Heart right ventricle (tissue), 16 donors: Measurements from ENCODE around the gene FCHSD2. TPM values are rescaled to one million over a fixed set of nuclear protein-coding genes. Genes with fewer than 3 reads are reported as not detected.

Experiments used
- ATAC-seq, 8 donors: fragments of 200-7000 bp; cut with Tn5 transposase; one replicate each; pipeline ENCODE4 v1.9.1; 2020; ENCODE audit warnings: mild to moderate bottlenecking in 8 of 8, moderate library complexity in 8 of 8, moderate number of reproducible peaks in 1 of 8
- DNase-seq, 2 donors: peaks; one replicate each; pipeline ENCODE4 v3.0.0-alpha.2; 2020
- H3K27ac ChIP-seq, 10 donors: fragments of 200-600 bp; sonication (generic) in 2 of 10; one replicate each; pipeline versions ENCODE4 v1.5.0 to v1.8.0; 2020 to 2022; ENCODE audit warnings: mild to moderate bottlenecking in 3 of 10
- H3K27me3 ChIP-seq, 7 donors: fragments of 200-600 bp; one replicate each; pipeline ENCODE4 v1.8.0; 2021 to 2022; ENCODE audit warnings: mild to moderate bottlenecking in 2 of 7
- H3K36me3 ChIP-seq, 9 donors: fragments of 200-600 bp; sonication (generic) in 1 of 9; one replicate each; pipeline versions ENCODE4 v1.5.0 to v1.8.0; 2020 to 2022; ENCODE audit warnings: mild to moderate bottlenecking in 2 of 9
- H3K4me1 ChIP-seq, 9 donors: fragments of 200-600 bp; sonication (generic) in 1 of 9; one replicate each; pipeline versions ENCODE4 v1.5.0 to v1.8.0; 2020 to 2022; ENCODE audit warnings: mild to moderate bottlenecking in 4 of 9
- H3K4me3 ChIP-seq, 10 donors: fragments of 200-600 bp; sonication (generic) in 2 of 10; one replicate each; pipeline versions ENCODE4 v1.5.0 to v1.8.0; 2020 to 2022; ENCODE audit warnings: mild to moderate bottlenecking in 7 of 10, moderate library complexity in 2 of 10
- H3K9me3 ChIP-seq, 11 donors: fragments of 200-600 bp in 10 of 11; sonication (generic) in 2 of 11; one replicate each; pipeline versions ENCODE4 v1.5.0 to v1.8.0; 2013 to 2022; ENCODE audit warnings: mild to moderate bottlenecking in 2 of 11, control low read depth in 1 of 11, moderate library complexity in 1 of 11
- WGBS, 2 donors: extraction: QIAGEN DNeasy Blood & Tissue Kit; methylation state at CpG; one replicate each; pipeline ENCODE4 v1.1.7; 2013; ENCODE audit warnings: inconsistent platforms in 1 of 2; 5-methylcytosine and 5-hydroxymethylcytosine counted together
- intact Hi-C, 10 donors: fragments of 100-400 bp; cut with DNase I; formaldehyde crosslinking; loops; one replicate each; pipeline versions ENCODE4 v1.11.1 to v1.14.2; 2022
- polyA plus RNA-seq, 2 donors: library from polyadenylated mRNA; stranded (reverse); fragments of 200-250 nt; gene quantifications; one replicate each; pipeline ENCODE4 v1.2.3, GENCODE V29; 2013
- total RNA-seq, 10 donors: library from RNA; stranded (reverse); fragmentation: NEBNext Ultra II Directional in 3 of 10; extraction: Animal tissue kit (Norgen Biotek cat#: 25700) in 3 of 10; gene quantifications; one replicate each; pipeline versions ENCODE4 v1.2.1 to v1.2.4, GENCODE V29; 2021 to 2023
- TF ChIP-seq, protein P1 (sequence below), 9 donors: fragments of 200-600 bp; sonication (generic) in 2 of 9; IDR thresholded peaks; one replicate each; pipeline versions ENCODE4 v1.5.0 to v1.8.0; 2021 to 2022; ENCODE audit warnings: antibody characterized with exemption in 9 of 9, mild to moderate bottlenecking in 5 of 9, moderate library complexity in 1 of 9
- donor health status: Arrhythmogenic right ventricular cardiomyopathy.
- donor health status: ischemic (EF 13 %, LVEDD 7.1; RV severe dilation, severe dysfunction).
- donor health status: healthy with polysubstance abuse.
- donor health status: DM: no; HTN: yes; CAD: no.
- donor health status: DM: no; HTN: no; CAD: no.
- donor health status: ischemic (EF 25% LVEDD 6.9; RV normal size, moderate dysfunction).
- donor health status: ischemic (EF 25% LVEDD 5.7; RV mildly dilated, moderate dysfunction).
- donor health status: healthy.
- donor health status: DM: yes; HTN: yes; CAD: no.
- donor health status: Ischemic cardiomyopathy.
- donor health status: ischemic (EF 35%, LVEDD 5.7; RV mildly dilated, moderate dysfunction).
- donor health status: nonischemic (EF 11% LVEDD 7.7; RV severe dilation, severe dysfunction).
- donor health status: DM: yes; HTN: yes; CAD: no.
- donor health status: PGD.
- donor health status: ischemic (EF 29% LVEDD 5.4; RV normal size, mild dysfunction).
- donor health status: nonischemic (EF 23%, LVEDD 6.1; RV moderate dilation, normal function).

The FCHSD2 gene
- total and polyA plus RNA-seq, 12 donors, result 16.1 to 48.4 (median 37.5) TPM

DNA sequence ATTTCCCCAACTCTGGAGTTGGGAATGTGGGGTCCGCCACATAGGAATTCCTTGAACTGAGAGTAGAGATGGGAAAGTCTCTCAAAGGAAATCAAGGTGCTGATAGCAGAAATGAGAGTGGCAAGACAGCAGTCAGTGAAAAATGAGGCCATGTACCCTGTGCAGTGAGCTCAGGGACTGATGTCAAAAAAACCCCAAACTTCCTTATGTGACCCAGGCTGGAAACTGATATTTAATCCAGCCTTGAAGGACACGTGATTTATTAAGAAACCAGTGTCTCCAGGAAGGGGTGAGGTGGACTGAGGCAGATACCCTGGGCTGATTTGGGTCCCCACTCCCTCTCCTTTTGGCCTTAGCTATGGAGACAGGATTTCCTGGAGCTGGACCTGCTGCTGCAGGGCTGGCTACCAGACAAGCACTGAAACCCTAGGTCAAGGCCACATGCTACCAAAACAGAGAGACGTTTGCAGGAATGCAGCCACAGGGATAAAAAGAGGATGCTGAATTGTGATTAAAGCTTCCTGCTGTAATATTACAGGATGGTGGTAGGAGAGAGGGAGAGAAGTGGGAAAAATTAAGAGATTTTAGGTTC lies 25.3 kb upstream of the FCHSD2 start:
- H3K4me1 ChIP-seq, result peaks cover 0 to 73% (median 47%) of the 10 kb centered on the region in 9 donors
- no peaks in the 10 kb centered on the region for H3K9me3 ChIP-seq
- intact Hi-C loops, result no loop called here
- 54% methylated on average over 3 of the region's 3 CpGs for WGBS, 2 donors
- ATAC-seq (peak in 7 of 8 donors; percentile 23 to 74 (median 59)), DNase-seq (peak in 1 of 2 donors; percentile 27)
- H3K4me3 ChIP-seq, result no peak overlapping the region
- no peaks in the 10 kb centered on the region for H3K27me3 ChIP-seq
- peak overlapping the region in 7 of 10 donors; percentile 5 to 75 (median 33) for H3K27ac ChIP-seq
- no peaks in the 10 kb centered on the region for H3K36me3 ChIP-seq
- TF ChIP-seq, protein P1, sequence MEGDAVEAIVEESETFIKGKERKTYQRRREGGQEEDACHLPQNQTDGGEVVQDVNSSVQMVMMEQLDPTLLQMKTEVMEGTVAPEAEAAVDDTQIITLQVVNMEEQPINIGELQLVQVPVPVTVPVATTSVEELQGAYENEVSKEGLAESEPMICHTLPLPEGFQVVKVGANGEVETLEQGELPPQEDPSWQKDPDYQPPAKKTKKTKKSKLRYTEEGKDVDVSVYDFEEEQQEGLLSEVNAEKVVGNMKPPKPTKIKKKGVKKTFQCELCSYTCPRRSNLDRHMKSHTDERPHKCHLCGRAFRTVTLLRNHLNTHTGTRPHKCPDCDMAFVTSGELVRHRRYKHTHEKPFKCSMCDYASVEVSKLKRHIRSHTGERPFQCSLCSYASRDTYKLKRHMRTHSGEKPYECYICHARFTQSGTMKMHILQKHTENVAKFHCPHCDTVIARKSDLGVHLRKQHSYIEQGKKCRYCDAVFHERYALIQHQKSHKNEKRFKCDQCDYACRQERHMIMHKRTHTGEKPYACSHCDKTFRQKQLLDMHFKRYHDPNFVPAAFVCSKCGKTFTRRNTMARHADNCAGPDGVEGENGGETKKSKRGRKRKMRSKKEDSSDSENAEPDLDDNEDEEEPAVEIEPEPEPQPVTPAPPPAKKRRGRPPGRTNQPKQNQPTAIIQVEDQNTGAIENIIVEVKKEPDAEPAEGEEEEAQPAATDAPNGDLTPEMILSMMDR (IDR thresholded peaks at IDR 0.05), result no peak

DNA sequence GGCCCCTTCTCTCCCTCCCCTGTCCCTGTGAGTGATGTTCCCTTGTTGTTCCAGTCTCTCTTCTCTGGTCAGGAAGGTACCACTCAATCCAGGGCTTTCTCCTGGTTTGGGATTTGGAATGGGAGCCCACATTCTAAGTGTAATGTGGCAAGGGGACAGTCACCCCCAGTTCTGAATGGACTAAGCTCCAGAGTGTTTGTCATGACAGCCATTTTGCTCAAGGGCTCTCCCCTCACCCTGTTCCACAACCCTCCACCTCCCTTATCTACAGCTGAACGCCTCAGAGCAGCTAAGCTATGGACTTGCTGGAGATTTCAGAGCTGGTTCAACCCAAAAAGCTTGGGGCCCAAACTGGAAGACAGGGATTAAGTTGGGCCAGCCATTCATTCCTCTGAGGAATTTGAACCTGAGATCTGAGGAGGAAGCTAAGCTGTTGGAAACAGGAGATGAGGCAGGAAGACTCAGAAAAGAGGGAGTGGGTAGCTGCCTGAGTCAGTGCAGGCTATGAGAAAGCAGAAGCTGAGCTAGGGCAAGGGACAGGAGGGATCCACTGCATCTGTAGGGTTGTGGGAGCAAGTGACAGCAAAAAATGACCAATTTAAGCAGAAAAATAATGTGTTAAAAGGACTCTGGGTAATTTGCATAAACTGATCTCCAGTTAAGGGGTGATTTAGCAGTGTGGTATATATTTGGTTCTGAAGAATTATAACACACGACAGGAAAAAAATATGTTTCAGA lies 22.9 kb upstream of the FCHSD2 start:
- Histone ChIP-seq H3K36me3 (no peaks in the 10 kb centered on the region), H3K9me3 (no peaks in the 10 kb centered on the region), H3K4me3 (no peak overlapping the region), H3K27ac (peak overlapping the region in 1 of 10 donors; percentile 13), H3K4me1 (peaks cover 0 to 56% (median 37%) of the 10 kb centered on the region in 9 donors), H3K27me3 (no peaks in the 10 kb centered on the region)
- TF ChIP-seq, protein P1 (IDR thresholded peaks at IDR 0.05), result no peak
- intact Hi-C loops, result no loop called here
- ATAC-seq (no peak), DNase-seq (no peak)
- WGBS, 2 donors, result 84 to 89% methylated on average over 2 of the region's 2 CpGs

DNA sequence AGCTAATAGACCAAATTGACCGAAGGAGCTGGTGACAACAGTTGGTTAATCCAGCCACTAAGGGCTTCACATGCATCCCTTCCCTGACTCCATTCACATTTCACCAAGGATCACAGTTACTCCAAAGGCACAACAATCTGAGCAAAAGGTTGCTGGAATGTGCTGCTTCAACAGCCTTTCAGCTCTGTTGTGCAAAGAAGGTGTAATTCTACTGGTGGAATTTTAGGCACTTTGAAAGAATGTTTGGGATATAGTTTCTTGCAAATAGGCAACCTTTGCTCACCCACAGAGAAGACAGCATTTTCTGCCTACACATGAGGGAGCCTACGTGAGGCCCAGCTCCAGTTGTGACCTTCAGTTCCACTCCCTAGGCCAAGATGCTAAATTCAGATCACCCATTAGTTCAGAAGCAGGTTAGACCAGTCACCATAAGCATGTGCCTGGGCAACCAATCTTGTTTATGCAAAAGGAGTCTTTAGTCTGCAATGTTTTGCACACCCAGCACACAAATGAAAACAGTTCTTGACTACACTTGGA lies 21.6 kb upstream of the FCHSD2 start:
- Histone ChIP-seq H3K27ac (peak overlapping the region in 3 of 10 donors; percentile 1 to 17 (median 9)), H3K27me3 (no peaks in the 10 kb centered on the region), H3K4me1 (peaks cover 0 to 56% (median 32%) of the 10 kb centered on the region in 9 donors), H3K4me3 (no peak overlapping the region), H3K36me3 (no peaks in the 10 kb centered on the region), H3K9me3 (no peaks in the 10 kb centered on the region)
- intact Hi-C loops, result no loop called here
- no peak for ATAC-seq
- no peak for DNase-seq
- TF ChIP-seq, protein P1 (IDR thresholded peaks at IDR 0.05), result no peak
- WGBS, 2 donors, result 81% methylated on average over 2 of the region's 2 CpGs

DNA sequence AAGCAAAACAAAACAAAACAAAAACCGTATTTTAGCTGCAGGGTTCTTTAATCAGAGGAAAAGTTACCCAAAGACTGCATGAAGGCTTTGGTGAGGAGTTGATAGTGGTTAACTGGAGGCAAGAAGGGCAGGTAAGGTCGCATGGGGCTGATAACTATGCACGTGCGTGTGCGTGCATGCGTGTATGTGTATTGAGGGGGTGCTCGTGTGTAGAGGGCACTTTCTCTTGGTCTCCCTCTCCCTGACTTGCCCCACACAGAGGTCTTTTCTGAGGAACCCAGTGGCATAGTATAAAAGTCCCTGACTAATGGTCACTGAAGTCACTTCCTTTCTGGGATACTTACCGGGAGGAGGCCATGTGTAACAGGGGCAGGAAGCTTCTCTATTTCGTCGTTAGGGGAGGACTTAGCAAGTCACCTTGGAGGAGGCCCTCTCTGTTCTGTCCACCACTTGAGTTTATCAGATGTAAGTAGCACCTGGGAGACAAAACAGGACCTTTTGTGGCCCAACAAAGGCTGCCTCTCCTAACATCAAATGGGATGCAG lies 20.1 kb upstream of the FCHSD2 start:
- no peaks in the 10 kb centered on the region for H3K36me3 ChIP-seq
- intact Hi-C loops, result no loop called here
- H3K4me1 ChIP-seq, result peaks cover under 1 to 56% (median 32%) of the 10 kb centered on the region in 9 donors
- TF ChIP-seq, protein P1 (IDR thresholded peaks at IDR 0.05), result no peak
- no peaks in the 10 kb centered on the region for H3K9me3 ChIP-seq
- H3K27me3 ChIP-seq, result no peaks in the 10 kb centered on the region
- no peak overlapping the region for H3K4me3 ChIP-seq
- H3K27ac ChIP-seq, result no peak overlapping the region
- 58 to 61% methylated on average over 10 of the region's 10 CpGs for WGBS, 2 donors
- DNase-seq, result no peak
- no peak for ATAC-seq
